ENCODE measurements around the gene LBHD1.
"Not testable (repeated sequence)": the region's sequence is repeated elsewhere in the genome, so short reads cannot be mapped to it uniquely, and the experiment has no call there.

Gene LBHD1

DNA sequence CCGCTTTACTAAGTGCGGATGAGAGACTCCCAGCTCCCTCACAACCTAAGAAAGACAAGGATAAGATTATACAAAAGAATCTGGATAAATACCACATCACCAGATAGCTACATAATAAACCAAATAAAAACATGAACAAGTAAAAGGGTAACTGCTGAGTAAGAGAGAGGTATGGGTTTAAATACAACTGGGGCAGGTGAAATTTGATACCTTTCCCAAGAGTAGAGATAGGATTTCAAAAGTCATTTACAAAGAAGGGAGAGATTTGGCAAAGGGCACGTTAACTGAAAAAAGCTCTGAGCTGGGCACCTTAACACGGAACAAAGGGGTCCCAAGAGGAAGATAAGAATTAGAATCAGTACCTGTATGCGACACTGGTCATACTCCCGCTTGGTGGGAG lies 5.1 kb upstream of the LBHD1 start:
- H4K12ac ChIP-seq (ENCODE audit: low read depth, low read length): no peak overlapping the region
- no peak overlapping the region for H2BK12ac ChIP-seq (ENCODE audit: low read length)
- H3K27me3 ChIP-seq (ENCODE audit: insufficient read depth, low read length): no peaks in the 10 kb centered on the region
- H3K9ac ChIP-seq (ENCODE audit: low read length): no peak overlapping the region
- H2AK5ac ChIP-seq (ENCODE audit: low read length): no peak overlapping the region
- peaks cover 6 to 9% of the 10 kb centered on the region in 2 experiments for H3K4me1 ChIP-seq (ENCODE audit: control insufficient read depth in 1 of 2, insufficient read depth in 2 of 2, low read length in 2 of 2)
- H3K4ac ChIP-seq (ENCODE audit: low read depth, low read length): no peak overlapping the region
- no peak overlapping the region for H2AFZ ChIP-seq (ENCODE audit: insufficient read depth, low read length, poor library complexity)
- peaks cover 6% of the 10 kb centered on the region for H3K79me1 ChIP-seq (ENCODE audit: low read length)
- H3K9me3 ChIP-seq (ENCODE audit: insufficient read depth, low read depth, low read length): peaks cover 3% of the 10 kb centered on the region
- no peak overlapping the region for H2BK120ac ChIP-seq (ENCODE audit: insufficient read depth, low read length, poor library complexity)
- H3K18ac ChIP-seq (ENCODE audit: low read length): no peak overlapping the region
- no peak overlapping the region for H4K91ac ChIP-seq (ENCODE audit: low read depth, low read length)
- H3K27ac ChIP-seq (ENCODE audit: low read depth, low read length): no peak overlapping the region
- no peak overlapping the region for H3K23ac ChIP-seq (ENCODE audit: low read length)
- WGBS (ENCODE audit: extremely low coverage, insufficient coverage, insufficient read length): no CpG with 5 or more reads among the region's 6 CpGs
- no peak overlapping the region for H3K14ac ChIP-seq (ENCODE audit: low read length)
- H3K36me3 ChIP-seq (ENCODE audit: control insufficient read depth in 1 of 2, insufficient read depth in 2 of 2, low read length in 2 of 2): peaks cover 19 to 21% of the 10 kb centered on the region in 2 experiments
- H3K79me2 ChIP-seq (ENCODE audit: control insufficient read depth, insufficient read depth, low read length, poor library complexity): peaks cover 6% of the 10 kb centered on the region
- H3K4me2 ChIP-seq (ENCODE audit: low read length): no peak overlapping the region
- no peak overlapping the region for H3K4me3 ChIP-seq (ENCODE audit: low read depth, low read length)
- no peak overlapping the region for H2BK5ac ChIP-seq (ENCODE audit: low read depth, low read length, poor library complexity)
- no peak overlapping the region for H4K8ac ChIP-seq (ENCODE audit: low read depth, low read length)
- no peak for DNase-seq

DNA sequence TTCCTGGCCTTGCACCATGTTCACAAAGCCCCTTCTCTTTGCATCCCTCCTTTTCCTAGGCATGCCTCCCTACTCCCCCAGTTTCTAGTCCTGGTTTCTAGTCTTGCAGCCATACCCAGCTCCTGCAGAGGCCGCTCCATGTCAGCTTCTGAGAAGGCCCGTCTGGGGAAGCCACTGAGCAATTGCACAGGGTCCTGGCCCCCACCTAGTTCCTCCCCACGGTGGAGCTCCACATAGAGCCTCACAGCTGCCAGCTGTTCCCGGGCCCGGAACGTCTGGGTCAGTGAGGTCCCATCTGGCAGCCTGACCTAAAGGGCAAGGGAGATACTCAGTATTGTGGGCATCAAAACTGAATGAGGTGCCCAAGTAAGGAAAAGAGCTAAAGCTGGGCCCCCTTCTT lies 4.6 kb upstream of the LBHD1 start:
- H3K14ac ChIP-seq (ENCODE audit: low read length): no peak overlapping the region
- H2AK5ac ChIP-seq (ENCODE audit: low read length): no peak overlapping the region
- H4K12ac ChIP-seq (ENCODE audit: low read depth, low read length): no peak overlapping the region
- no peak for DNase-seq
- peaks cover 6 to 9% of the 10 kb centered on the region in 2 experiments for H3K4me1 ChIP-seq (ENCODE audit: control insufficient read depth in 1 of 2, insufficient read depth in 2 of 2, low read length in 2 of 2)
- peaks cover 10% of the 10 kb centered on the region for H3K79me1 ChIP-seq (ENCODE audit: low read length)
- H2AFZ ChIP-seq (ENCODE audit: insufficient read depth, low read length, poor library complexity): no peak overlapping the region
- no peak overlapping the region for H2BK5ac ChIP-seq (ENCODE audit: low read depth, low read length, poor library complexity)
- H3K27ac ChIP-seq (ENCODE audit: low read depth, low read length): no peak overlapping the region
- H3K23ac ChIP-seq (ENCODE audit: low read length): no peak overlapping the region
- peak overlapping the region; percentile 19 for H3K4ac ChIP-seq (ENCODE audit: low read depth, low read length)
- H4K8ac ChIP-seq (ENCODE audit: low read depth, low read length): no peak overlapping the region
- H3K4me2 ChIP-seq (ENCODE audit: low read length): no peak overlapping the region
- no peaks in the 10 kb centered on the region for H3K27me3 ChIP-seq (ENCODE audit: insufficient read depth, low read length)
- peaks cover 9% of the 10 kb centered on the region for H3K79me2 ChIP-seq (ENCODE audit: control insufficient read depth, insufficient read depth, low read length, poor library complexity)
- H3K18ac ChIP-seq (ENCODE audit: low read length): no peak overlapping the region
- H3K4me3 ChIP-seq (ENCODE audit: low read depth, low read length): no peak overlapping the region
- H3K36me3 ChIP-seq (ENCODE audit: control insufficient read depth in 1 of 2, insufficient read depth in 2 of 2, low read length in 2 of 2): peaks cover 19 to 21% of the 10 kb centered on the region in 2 experiments
- H4K91ac ChIP-seq (ENCODE audit: low read depth, low read length): no peak overlapping the region
- no peak overlapping the region for H2BK120ac ChIP-seq (ENCODE audit: insufficient read depth, low read length, poor library complexity)
- H2BK12ac ChIP-seq (ENCODE audit: low read length): no peak overlapping the region
- no CpG with 5 or more reads among the region's 6 CpGs for WGBS (ENCODE audit: extremely low coverage, insufficient coverage, insufficient read length)
- H3K9ac ChIP-seq (ENCODE audit: low read length): no peak overlapping the region
- peaks cover 3% of the 10 kb centered on the region for H3K9me3 ChIP-seq (ENCODE audit: insufficient read depth, low read depth, low read length)

DNA sequence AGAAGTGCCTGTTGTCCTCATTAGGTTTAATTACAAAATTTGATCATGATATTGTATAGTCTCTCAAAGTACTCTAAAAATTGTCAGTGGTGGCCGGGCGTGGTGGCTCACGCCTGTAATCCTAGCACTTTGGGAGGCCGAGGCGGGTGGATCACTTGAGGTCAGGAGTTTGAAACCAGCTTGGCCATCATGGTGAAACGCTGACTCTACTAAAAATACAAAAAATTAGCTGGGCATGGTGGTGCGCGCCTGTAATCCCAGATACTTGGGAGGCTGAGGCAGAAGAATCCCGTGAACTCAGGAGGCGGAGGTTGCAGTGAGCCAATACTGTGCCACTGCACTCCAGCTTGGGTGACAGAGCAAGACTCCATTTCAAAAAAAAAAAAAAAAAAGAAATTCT lies 3.3 kb upstream of the LBHD1 start:
- H3K23ac ChIP-seq (ENCODE audit: low read length); H4K12ac ChIP-seq (ENCODE audit: low read depth, low read length); H4K8ac ChIP-seq (ENCODE audit: low read depth, low read length); H3K9me3 ChIP-seq (ENCODE audit: insufficient read depth, low read depth, low read length); H4K91ac ChIP-seq (ENCODE audit: low read depth, low read length); H2AK5ac ChIP-seq (ENCODE audit: low read length); H3K4me3 ChIP-seq (ENCODE audit: low read depth, low read length); H3K18ac ChIP-seq (ENCODE audit: low read length); H2BK120ac ChIP-seq (ENCODE audit: insufficient read depth, low read length, poor library complexity); H3K27ac ChIP-seq (ENCODE audit: low read depth, low read length); DNase-seq; H2BK12ac ChIP-seq (ENCODE audit: low read length); H3K27me3 ChIP-seq (ENCODE audit: insufficient read depth, low read length); H3K4me1 ChIP-seq (ENCODE audit: control insufficient read depth in 1 of 2, insufficient read depth in 2 of 2, low read length in 2 of 2); H3K4me2 ChIP-seq (ENCODE audit: low read length); H3K9ac ChIP-seq (ENCODE audit: low read length); H2BK5ac ChIP-seq (ENCODE audit: low read depth, low read length, poor library complexity); H3K4ac ChIP-seq (ENCODE audit: low read depth, low read length); H3K14ac ChIP-seq (ENCODE audit: low read length); H2AFZ ChIP-seq (ENCODE audit: insufficient read depth, low read length, poor library complexity): not testable (repeated sequence)
- WGBS (ENCODE audit: extremely low coverage, insufficient coverage, insufficient read length): no CpG with 5 or more reads among the region's 10 CpGs
- H3K36me3 ChIP-seq (ENCODE audit: control insufficient read depth in 1 of 2, insufficient read depth in 2 of 2, low read length in 2 of 2): peaks cover 19 to 21% of the 10 kb centered on the region in 2 experiments
- H3K79me1 ChIP-seq (ENCODE audit: low read length): peaks cover 17% of the 10 kb centered on the region
- H3K79me2 ChIP-seq (ENCODE audit: control insufficient read depth, insufficient read depth, low read length, poor library complexity): peaks cover 12% of the 10 kb centered on the region

DNA sequence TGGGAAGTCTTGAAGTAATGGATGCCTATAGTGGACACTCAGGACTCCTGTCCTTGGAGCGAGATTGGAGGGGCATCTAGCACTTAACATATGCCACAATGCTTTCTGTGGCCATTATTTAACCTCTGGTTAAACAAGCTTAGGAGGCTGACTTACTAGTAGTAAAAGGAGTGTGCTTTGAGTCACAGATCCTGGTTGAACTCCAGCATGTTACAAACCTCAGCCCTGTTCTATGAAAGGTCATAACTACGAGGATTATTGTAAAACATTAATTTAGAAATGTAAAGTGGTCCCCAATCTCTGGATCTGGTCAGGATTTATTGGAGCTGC lies 1.1 kb upstream of the LBHD1 start:
- Histone ChIP-seq H3K4ac (ENCODE audit: low read depth, low read length) (no peak overlapping the region), H3K4me3 (ENCODE audit: low read depth, low read length) (no peak overlapping the region), H4K91ac (ENCODE audit: low read depth, low read length) (no peak overlapping the region), H3K27ac (ENCODE audit: low read depth, low read length) (no peak overlapping the region), H2BK5ac (ENCODE audit: low read depth, low read length, poor library complexity) (no peak overlapping the region), H2BK120ac (ENCODE audit: insufficient read depth, low read length, poor library complexity) (no peak overlapping the region), H3K9me3 (ENCODE audit: insufficient read depth, low read depth, low read length) (peaks cover 2% of the 10 kb centered on the region), H3K14ac (ENCODE audit: low read length) (no peak overlapping the region), H4K8ac (ENCODE audit: low read depth, low read length) (no peak overlapping the region), H3K4me1 (ENCODE audit: control insufficient read depth in 1 of 2, insufficient read depth in 2 of 2, low read length in 2 of 2) (peaks cover 6% of the 10 kb centered on the region in 2 experiments), H4K12ac (ENCODE audit: low read depth, low read length) (no peak overlapping the region), H3K36me3 (ENCODE audit: control insufficient read depth in 1 of 2, insufficient read depth in 2 of 2, low read length in 2 of 2) (peaks cover 19 to 24% of the 10 kb centered on the region in 2 experiments), H2AK5ac (ENCODE audit: low read length) (no peak overlapping the region), H3K79me2 (ENCODE audit: control insufficient read depth, insufficient read depth, low read length, poor library complexity) (peaks cover 6% of the 10 kb centered on the region), H3K23ac (ENCODE audit: low read length) (no peak overlapping the region), H3K18ac (ENCODE audit: low read length) (no peak overlapping the region), H2AFZ (ENCODE audit: insufficient read depth, low read length, poor library complexity) (no peak overlapping the region), H3K27me3 (ENCODE audit: insufficient read depth, low read length) (no peaks in the 10 kb centered on the region), H3K79me1 (ENCODE audit: low read length) (peaks cover 12% of the 10 kb centered on the region), H3K9ac (ENCODE audit: low read length) (no peak overlapping the region), H2BK12ac (ENCODE audit: low read length) (no peak overlapping the region), H3K4me2 (ENCODE audit: low read length) (no peak overlapping the region)
- no CpG with 5 or more reads among the region's 2 CpGs for WGBS (ENCODE audit: extremely low coverage, insufficient coverage, insufficient read length)
- no peak for DNase-seq

Measured in trophoblast cell (in vitro differentiated cells and primary cell).